Astrocyte of the spinal cord (primary cell): ENCODE results near the gene CHDH.

ENCODE experiments used
- DNase-seq: peaks from one replicate; pipeline ENCODE4 v3.0.0; 2011; ENCODE audit warnings: low read depth, low spot score
- H3K4me3 ChIP-seq: 2 replicates; pipeline ENCODE4 v1.5.1; 2011; ENCODE audit warnings: low read depth, mild to moderate bottlenecking, low read length, moderate library complexity
- in situ Hi-C: cut with HindIII; loops from 2 replicates; pipeline ENCODE4 v1.10.0; 2017; ENCODE audit warnings: low sequenced_read_pairs
- TF ChIP-seq, protein P1 (sequence below): IDR thresholded peaks from 2 replicates; pipeline ENCODE4 v1.5.1; 2012; ENCODE audit warnings: low read depth, mild to moderate bottlenecking, low read length, inconsistent platforms

Gene CHDH

DNA sequence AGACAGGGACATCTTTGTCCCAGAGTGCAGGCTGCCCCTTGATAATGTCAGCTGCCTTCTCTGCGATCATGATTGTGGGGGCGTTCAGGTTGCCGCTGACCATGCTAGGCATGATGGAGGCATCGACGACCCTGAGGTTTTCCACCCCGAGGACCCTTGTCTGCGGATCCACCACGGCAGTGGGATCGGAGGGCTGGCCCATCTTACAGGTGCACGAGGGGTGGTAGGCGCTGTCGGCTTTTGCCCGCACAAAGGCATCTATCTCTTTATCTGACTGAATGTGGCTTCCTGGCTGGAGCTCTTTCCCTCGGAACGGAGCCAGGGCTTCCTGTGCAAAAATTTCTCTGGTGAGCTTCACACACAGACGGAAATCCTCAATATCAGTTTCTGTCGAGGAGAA, 28.4 kb downstream of the CHDH start:
- in situ Hi-C loops = no loop called here
- TF ChIP-seq, protein P1, sequence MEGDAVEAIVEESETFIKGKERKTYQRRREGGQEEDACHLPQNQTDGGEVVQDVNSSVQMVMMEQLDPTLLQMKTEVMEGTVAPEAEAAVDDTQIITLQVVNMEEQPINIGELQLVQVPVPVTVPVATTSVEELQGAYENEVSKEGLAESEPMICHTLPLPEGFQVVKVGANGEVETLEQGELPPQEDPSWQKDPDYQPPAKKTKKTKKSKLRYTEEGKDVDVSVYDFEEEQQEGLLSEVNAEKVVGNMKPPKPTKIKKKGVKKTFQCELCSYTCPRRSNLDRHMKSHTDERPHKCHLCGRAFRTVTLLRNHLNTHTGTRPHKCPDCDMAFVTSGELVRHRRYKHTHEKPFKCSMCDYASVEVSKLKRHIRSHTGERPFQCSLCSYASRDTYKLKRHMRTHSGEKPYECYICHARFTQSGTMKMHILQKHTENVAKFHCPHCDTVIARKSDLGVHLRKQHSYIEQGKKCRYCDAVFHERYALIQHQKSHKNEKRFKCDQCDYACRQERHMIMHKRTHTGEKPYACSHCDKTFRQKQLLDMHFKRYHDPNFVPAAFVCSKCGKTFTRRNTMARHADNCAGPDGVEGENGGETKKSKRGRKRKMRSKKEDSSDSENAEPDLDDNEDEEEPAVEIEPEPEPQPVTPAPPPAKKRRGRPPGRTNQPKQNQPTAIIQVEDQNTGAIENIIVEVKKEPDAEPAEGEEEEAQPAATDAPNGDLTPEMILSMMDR = no peak
- no peak for DNase-seq
- H3K4me3 ChIP-seq = no peak overlapping the region

DNA sequence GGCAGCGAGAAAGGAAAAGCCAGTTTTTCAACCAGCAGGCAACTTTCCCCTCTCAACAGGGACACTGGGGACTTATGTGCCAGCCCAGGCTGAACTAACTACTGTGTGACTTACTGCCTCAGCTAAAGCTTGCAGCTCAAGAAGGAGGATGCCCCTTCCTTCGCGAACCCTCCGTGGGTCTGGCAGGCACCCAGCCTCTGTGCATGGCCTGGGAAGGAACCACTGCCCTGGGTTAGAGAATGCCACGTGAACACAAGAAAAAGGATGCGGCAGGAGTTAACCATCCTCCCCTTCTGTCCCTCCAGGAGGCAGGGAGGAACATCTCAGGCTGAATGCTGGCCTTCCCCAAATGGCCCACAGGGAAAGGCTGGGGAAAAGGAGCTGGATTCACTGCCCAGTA, 29.0 kb downstream of the CHDH start:
- DNase-seq = no peak
- TF ChIP-seq, protein P1 = no peak
- no peak overlapping the region for H3K4me3 ChIP-seq
- in situ Hi-C loops = no loop called here

DNA sequence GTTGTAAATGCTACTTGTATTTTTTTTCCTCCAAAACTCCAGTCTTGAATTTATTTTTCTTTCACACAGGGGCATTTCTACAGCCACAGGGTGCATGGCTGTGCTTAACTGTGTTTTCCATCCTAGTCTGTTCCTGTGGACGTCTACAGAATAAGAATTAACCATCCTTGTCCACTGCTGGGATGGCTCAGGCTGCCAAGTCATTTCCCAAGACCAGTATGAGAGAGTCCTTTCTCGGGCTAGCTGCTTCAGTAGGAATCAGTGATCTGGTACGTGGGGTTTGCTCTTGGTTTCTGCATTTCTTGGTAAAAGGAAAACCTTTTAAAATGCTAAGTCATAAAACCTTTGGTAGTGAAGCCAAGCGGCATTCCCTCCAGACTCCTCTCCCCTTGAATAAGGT, 29.8 kb downstream of the CHDH start:
- TF ChIP-seq, protein P1 = no peak
- in situ Hi-C loops = no loop called here

DNA sequence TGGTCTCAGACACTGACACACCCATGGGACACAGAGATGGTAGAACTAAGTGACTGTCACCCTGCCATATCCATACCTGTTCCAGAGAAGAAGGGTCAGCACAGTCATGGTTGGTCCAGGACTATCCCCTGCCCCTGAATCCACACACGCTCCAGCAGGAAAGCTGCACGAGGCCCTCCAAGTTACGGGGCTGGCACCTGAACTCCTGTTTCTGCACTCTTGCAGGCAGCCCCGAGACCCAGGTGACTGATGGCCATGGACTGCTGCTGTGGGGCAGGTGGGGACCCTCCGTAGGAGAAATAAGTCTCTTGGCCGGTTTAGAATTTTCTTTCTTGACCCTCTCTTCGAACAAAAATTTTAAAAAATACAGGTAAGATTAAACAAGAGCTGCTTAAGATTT, 30.6 kb downstream of the CHDH start:
- in situ Hi-C loops = no loop called here
- no peak overlapping the region for H3K4me3 ChIP-seq
- no peak for DNase-seq
- TF ChIP-seq, protein P1 = no peak

More for the DNA sequence above, 29.8 kb downstream of the CHDH start:
- DNase-seq = no peak
- H3K4me3 ChIP-seq = no peak overlapping the region

DNA sequence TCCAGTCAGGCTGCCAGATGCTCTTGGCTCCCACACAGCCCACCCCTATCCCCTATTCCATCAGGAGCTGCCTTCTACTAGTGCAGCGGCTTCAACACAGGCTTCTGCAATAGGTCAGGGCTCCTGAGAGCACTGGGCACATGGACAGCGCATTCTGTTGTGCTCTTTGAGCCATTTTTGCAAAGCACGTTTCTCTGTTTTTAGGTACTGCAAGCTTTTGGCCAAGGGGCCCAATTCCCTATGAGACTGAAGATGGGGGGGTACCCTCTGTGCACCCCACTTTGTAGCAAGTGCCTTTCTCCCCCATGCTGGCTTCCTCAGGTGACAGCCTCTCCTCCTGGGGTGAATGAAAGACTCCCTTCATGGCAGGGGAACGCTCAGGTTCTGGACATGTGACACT, 31.2 kb downstream of the CHDH start:
- TF ChIP-seq, protein P1 = no peak
- in situ Hi-C loops = no loop called here

DNA sequence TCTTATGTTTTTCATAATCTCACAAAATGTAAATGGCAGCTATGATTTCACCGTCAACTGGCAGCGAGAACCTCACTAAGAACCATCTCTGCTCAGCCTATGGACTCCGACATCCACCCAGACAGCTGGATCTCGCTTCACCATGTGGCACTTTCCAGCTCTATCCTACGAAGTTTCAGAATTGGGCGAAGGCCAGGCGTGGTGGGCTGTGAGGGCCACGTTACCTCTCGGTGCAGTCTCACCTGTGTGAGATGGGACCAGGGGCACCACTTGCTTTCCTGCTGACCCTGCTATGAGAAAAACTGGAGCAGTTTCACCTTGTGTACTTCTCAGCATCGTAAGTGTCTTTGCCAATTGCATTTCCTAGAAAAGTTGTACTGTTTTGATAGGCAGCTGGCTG, 32.3 kb downstream of the CHDH start:
- TF ChIP-seq, protein P1 = no peak
- no peak overlapping the region for H3K4me3 ChIP-seq
- in situ Hi-C loops = no loop called here
- DNase-seq = no peak

More for the DNA sequence above, 31.2 kb downstream of the CHDH start:
- DNase-seq = no peak
- H3K4me3 ChIP-seq = no peak overlapping the region

DNA sequence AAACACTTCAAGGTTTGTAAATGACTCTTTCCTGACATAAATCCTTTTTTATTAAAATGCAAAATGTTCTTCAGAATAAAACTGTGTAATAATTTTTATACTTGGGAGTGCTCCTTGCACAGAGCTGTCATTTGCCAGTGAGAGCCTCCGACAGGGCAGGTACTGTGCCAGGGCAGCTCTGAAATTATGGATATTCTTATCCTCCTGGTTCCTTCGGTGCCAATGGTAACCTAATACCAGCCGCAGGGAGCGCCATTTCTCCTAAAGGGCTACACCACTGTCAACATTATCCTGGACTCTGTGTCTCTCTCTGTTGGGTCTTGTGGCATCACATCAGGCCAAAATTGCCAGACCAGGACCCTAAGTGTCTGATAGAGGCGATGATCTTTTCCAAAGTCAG, 33.0 kb downstream of the CHDH start:
- TF ChIP-seq, protein P1 = no peak
- H3K4me3 ChIP-seq = no peak overlapping the region
- no peak for DNase-seq
- in situ Hi-C loops = no loop called here
